Muscle of leg (tissue), 11 donors: ENCODE results near the gene INSYN2B. TPM values are rescaled to one million over a fixed set of nuclear protein-coding genes. Genes with fewer than 3 reads are reported as not detected.

Source experiments
- DNase-seq: peaks from one replicate; pipeline ENCODE4 v3.0.0; 2013
- H3K27ac ChIP-seq: one replicate; pipeline ENCODE4 v1.5.1; 2013; ENCODE audit warnings: mild to moderate bottlenecking, low read length, control low read depth
- H3K27me3 ChIP-seq: one replicate; pipeline ENCODE4 v1.6.1; 2013; ENCODE audit warnings: low read length; ENCODE audit not compliant: control insufficient read depth, insufficient read depth
- H3K36me3 ChIP-seq: one replicate; pipeline ENCODE4 v1.6.1; 2013; ENCODE audit warnings: low read length; ENCODE audit not compliant: control insufficient read depth, insufficient read depth
- H3K4me1 ChIP-seq: one replicate; pipeline ENCODE4 v1.6.1; 2013; ENCODE audit warnings: low read length; ENCODE audit not compliant: control insufficient read depth, insufficient read depth
- H3K4me3 ChIP-seq: one replicate; pipeline ENCODE4 v1.5.1; 2013; ENCODE audit warnings: low read length, control low read depth
- H3K9me3 ChIP-seq: replicated peaks from 2 replicates; pipeline ENCODE4 v1.6.1; 2013; ENCODE audit warnings: low read depth, low read length; ENCODE audit not compliant: control insufficient read depth
- WGBS: methylation state at CpG from one replicate; pipeline ENCODE4 v1.1.5; 2013; ENCODE audit warnings: missing lambda C conversion rate; ENCODE audit not compliant: insufficient coverage; 5-methylcytosine and 5-hydroxymethylcytosine counted together
- polyA plus RNA-seq, 8 donors: library from polyadenylated mRNA; unstranded; fragments of 120-200 nt; gene quantifications; one replicate each; pipeline versions ENCODE4 v1.2.1 to v1.2.3, GENCODE V29; 2013; ENCODE audit warnings: inconsistent platforms in 1 of 8, low replicate concordance in 1 of 8; ENCODE audit not compliant: insufficient read length in 8 of 8, insufficient read depth in 1 of 8
- total RNA-seq: library from RNA; stranded (reverse); fragments of 120-200 nt; gene quantifications from one replicate; pipeline ENCODE4 v1.2.4, GENCODE V29; 2013

The INSYN2B gene
- total and polyA plus RNA-seq, 9 donors: 0.04 to 0.46 (median 0.26) TPM

GRCh38 chr5:169831331-169831730, 149.0 kb downstream of the INSYN2B start:
- WGBS: no CpG with 5 or more reads among the region's 1 CpG
- Histone ChIP-seq H3K9me3 (no peaks in the 10 kb centered on the region), H3K36me3 (no peaks in the 10 kb centered on the region), H3K4me3 (no peak overlapping the region), H3K4me1 (no peaks in the 10 kb centered on the region), H3K27ac (no peak overlapping the region), H3K27me3 (no peaks in the 10 kb centered on the region)
- DNase-seq: peak; percentile 17

- H3K27ac ChIP-seq: no peak overlapping the region
- H3K4me1 ChIP-seq: no peaks in the 10 kb centered on the region
- H3K27me3 ChIP-seq: no peaks in the 10 kb centered on the region
- H3K36me3 ChIP-seq: no peaks in the 10 kb centered on the region
- WGBS: 83% methylated on average over 1 of the region's 4 CpGs
- DNase-seq: no peak
- H3K4me3 ChIP-seq: no peak overlapping the region
- no peaks in the 10 kb centered on the region for H3K9me3 ChIP-seq
These were observed 151.9 kb downstream of the INSYN2B start for GRCh38 chr5:169828385-169828784.

- Histone ChIP-seq H3K9me3 (no peaks in the 10 kb centered on the region), H3K4me1 (no peaks in the 10 kb centered on the region), H3K27me3 (no peaks in the 10 kb centered on the region), H3K27ac (no peak overlapping the region), H3K36me3 (no peaks in the 10 kb centered on the region), H3K4me3 (no peak overlapping the region)
- no CpG with 5 or more reads among the region's 3 CpGs for WGBS
- DNase-seq: no peak
These were observed 152.5 kb downstream of the INSYN2B start for GRCh38 chr5:169827769-169828168.

- Histone ChIP-seq H3K9me3 (no peaks in the 10 kb centered on the region), H3K4me3 (no peak overlapping the region)
- WGBS: 67% methylated on average over 1 of the region's 5 CpGs
These were observed 153.7 kb downstream of the INSYN2B start for GRCh38 chr5:169826618-169827017.

GRCh38 chr5:169817031-169817430, 163.3 kb downstream of the INSYN2B start:
- DNase-seq: no peak
- WGBS: no CpG with 5 or more reads among the region's 2 CpGs
- Histone ChIP-seq H3K27ac (no peak overlapping the region), H3K4me3 (no peak overlapping the region), H3K9me3 (no peaks in the 10 kb centered on the region), H3K36me3 (no peaks in the 10 kb centered on the region), H3K4me1 (no peaks in the 10 kb centered on the region), H3K27me3 (peaks cover 2% of the 10 kb centered on the region)

More at GRCh38 chr5:169826618-169827017, 153.7 kb downstream of the INSYN2B start:
- Histone ChIP-seq H3K4me1 (no peaks in the 10 kb centered on the region), H3K27ac (no peak overlapping the region), H3K27me3 (no peaks in the 10 kb centered on the region), H3K36me3 (no peaks in the 10 kb centered on the region)
- no peak for DNase-seq

- no peak overlapping the region for H3K4me3 ChIP-seq
- H3K36me3 ChIP-seq: no peaks in the 10 kb centered on the region
- no peak for DNase-seq
- no peak overlapping the region for H3K27ac ChIP-seq
- no CpG with 5 or more reads among the region's 1 CpG for WGBS
- peaks cover 3% of the 10 kb centered on the region for H3K4me1 ChIP-seq
- H3K9me3 ChIP-seq: no peaks in the 10 kb centered on the region
- H3K27me3 ChIP-seq: peaks cover 2% of the 10 kb centered on the region
These were observed 165.8 kb downstream of the INSYN2B start for GRCh38 chr5:169814522-169814921.

Other genes with a start within 250 kb of the INSYN2B start
- not detected for gene FOXI1, start 125.4 kb upstream of the INSYN2B start, total RNA-seq
- gene FOXI1, start 125.4 kb upstream of the INSYN2B start, polyA plus RNA-seq: not detected